Measurements from ENCODE around the gene PPP2R2C.

DNA sequence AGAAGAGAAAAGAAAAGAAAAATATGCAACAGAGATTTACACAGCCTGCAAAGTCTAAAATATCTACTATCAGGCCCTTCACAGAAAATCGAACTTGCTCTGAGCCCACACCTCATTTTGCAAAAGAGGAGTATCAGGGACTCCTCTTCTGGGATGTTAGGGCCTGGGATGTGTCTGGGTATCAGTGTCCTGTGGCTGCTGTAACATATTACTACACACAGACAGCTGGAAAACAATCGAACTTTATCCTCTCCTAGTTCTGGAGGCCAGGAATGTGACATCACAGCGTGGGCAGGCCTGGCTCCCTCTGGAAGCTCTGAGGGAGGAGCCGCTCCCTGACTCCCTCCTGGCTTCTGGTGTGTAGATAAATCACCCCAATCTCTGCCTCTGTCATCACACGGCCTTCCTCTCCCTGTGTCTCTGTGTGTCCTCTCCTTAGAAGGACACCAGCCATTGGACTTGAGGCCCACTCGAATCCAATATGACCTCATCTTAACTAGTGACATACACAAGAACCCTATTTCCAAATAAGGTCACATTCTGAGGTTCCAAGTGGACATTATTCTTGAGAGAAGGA is 52.9 kb downstream of the PPP2R2C start:
- TF ChIP-seq POLR2AphosphoS5 (IDR thresholded peaks at IDR 0.05; ENCODE audit: low read depth, low read length), result no peak
- no peak for TF ChIP-seq POLR2A (IDR thresholded peaks at IDR 0.05; ENCODE audit: low read depth, low read length)
- no peak for TF ChIP-seq TAF1 (IDR thresholded peaks at IDR 0.05; ENCODE audit: low read depth, low read length)
